OCI-LY3 (cell line): ENCODE measurements around the gene DARS2.

Source experiments
- CTCF ChIP-seq: fragments of 200-600, 300-600 bp; sonication (generic); IDR thresholded peaks from 2 replicates; pipeline ENCODE4 v1.5.1; 2014; ENCODE audit warnings: antibody characterized with exemption, low read length, low read depth
- EZH2phosphoT487 ChIP-seq: fragments of 200-600 bp; shearing (Covaris generic); IDR thresholded peaks from 2 replicates; pipeline ENCODE4 v1.6.1; 2018; ENCODE audit warnings: antibody characterized with exemption, mixed run types, low read depth

DNA sequence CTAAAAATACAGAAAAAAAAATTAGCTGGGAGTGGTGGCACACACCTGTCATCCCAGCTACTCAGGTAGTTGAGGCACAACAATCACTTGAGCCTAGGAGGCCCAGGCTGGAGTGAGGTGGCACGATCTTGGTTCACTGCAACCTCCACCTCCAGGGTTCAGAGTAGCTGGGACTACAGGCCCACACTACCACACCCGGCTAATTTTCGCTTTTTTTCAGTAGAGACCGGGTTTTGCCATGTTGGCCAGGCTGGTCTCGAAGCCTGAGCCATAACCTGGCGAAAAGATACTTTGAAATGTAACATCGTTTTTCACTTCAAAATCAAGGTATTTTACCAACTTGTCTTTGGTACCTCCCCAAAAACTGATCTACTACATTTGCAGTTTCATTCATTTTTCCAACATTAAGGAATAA is 37.3 kb downstream of the DARS2 start:
- TF ChIP-seq CTCF (no peak), EZH2phosphoT487 (no peak)
